HL-60 (cell line): Measurements from ENCODE around the gene DNM3.

Experiments used
- CTCF ChIP-seq: IDR thresholded peaks from one replicate; pipeline ENCODE4 v1.5.1; 2011; ENCODE audit warnings: low read length, control low read depth, inconsistent platforms; ENCODE audit not compliant: insufficient read depth
- POLR2AphosphoS5 ChIP-seq: IDR thresholded peaks from 2 replicates; pipeline ENCODE4 v1.6.1; 2012; ENCODE audit warnings: low read depth

- TF ChIP-seq CTCF (no peak), POLR2AphosphoS5 (no peak)
These were observed 291.5 kb downstream of the DNM3 start for GRCh38 chr1:172132836-172133235.
